Psoas muscle (tissue), 8 donors: ENCODE data around the gene SLC39A11. TPM values are rescaled to one million over a fixed set of nuclear protein-coding genes. Genes with fewer than 3 reads are reported as not detected.

Experiments used
- ATAC-seq, 4 donors: fragments of 200-7000 bp; cut with Tn5 transposase; one replicate each; pipeline ENCODE4 v1.9.1; 2020; ENCODE audit warnings: moderate library complexity in 3 of 4, mild to moderate bottlenecking in 2 of 4
- DNase-seq, 2 donors: peaks; one replicate each; pipeline ENCODE4 v3.0.0-alpha.2; 2020
- H3K27ac ChIP-seq: fragments of 200-600 bp; one replicate; pipeline ENCODE4 v1.8.0; 2022
- H3K27me3 ChIP-seq, 3 donors: fragments of 200-600 bp in 1 of 3; one replicate each; pipeline versions ENCODE4 v1.6.1 to v1.8.0; 2013 to 2022; ENCODE audit warnings: low read length in 2 of 3, mild to moderate bottlenecking in 2 of 3, moderate library complexity in 1 of 3; ENCODE audit not compliant: insufficient read depth in 3 of 3
- H3K36me3 ChIP-seq, 2 donors: fragments of 200-600 bp in 1 of 2; one replicate each; pipeline versions ENCODE4 v1.6.1 to v1.8.0; 2013 to 2022; ENCODE audit warnings: low read depth in 1 of 2, mild to moderate bottlenecking in 1 of 2, moderate library complexity in 1 of 2; ENCODE audit not compliant: insufficient read depth in 1 of 2
- H3K4me1 ChIP-seq: fragments of 200-600 bp; one replicate; pipeline ENCODE4 v1.8.0; 2022
- H3K4me3 ChIP-seq: fragments of 200-600 bp; one replicate; pipeline ENCODE4 v1.8.0; 2022; ENCODE audit warnings: mild to moderate bottlenecking
- H3K9me3 ChIP-seq: fragments of 200-600 bp; one replicate; pipeline ENCODE4 v1.8.0; 2022
- WGBS, 3 donors: extraction: QIAGEN DNeasy Blood & Tissue Kit; methylation state at CpG; one replicate each; pipeline versions ENCODE4 v1.1.6 to v1.1.7; 2013; 5-methylcytosine and 5-hydroxymethylcytosine counted together
- intact Hi-C, 2 donors: fragments of 100-400 bp; cut with DNase I; formaldehyde crosslinking; loops; one replicate each; pipeline versions ENCODE4 v1.11.0 to v1.14.2; 2022
- polyA plus RNA-seq, 3 donors: library from polyadenylated mRNA; stranded (reverse); fragments of 200-250 nt; gene quantifications; one replicate each; pipeline ENCODE4 v1.2.3, GENCODE V29; 2013
- total RNA-seq, 4 donors: library from RNA; stranded (reverse); fragmentation: NEBNext Ultra II Directional in 2 of 4; extraction: Animal tissue kit (Norgen Biotek cat#: 25700) in 2 of 4; gene quantifications; one replicate each; pipeline versions ENCODE4 v1.2.1 to v1.2.4, GENCODE V29; 2021 to 2023
- TF ChIP-seq, protein P1 (sequence below): fragments of 200-600 bp; IDR thresholded peaks from one replicate; pipeline ENCODE4 v1.8.0; 2022; ENCODE audit warnings: antibody characterized with exemption
- donor health status: healthy with polysubstance abuse.
- donor health status: DM: no; HTN: no; CAD: no; lungs with moderate emphysema.
- donor health status: Bipolar disorder and iron deficiency.
- donor health status: healthy.
- donor health status: DM: yes; HTN: yes; CAD: no.
- donor health status: DM: no; HTN: no; CAD: no.
- donor health status: DM: no; HTN: no; CAD: no.
- donor health status: DM: yes; HTN: yes; CAD: no.

The SLC39A11 gene
- total and polyA plus RNA-seq, 7 donors: 1.6 to 9.7 (median 7.9) TPM

DNA sequence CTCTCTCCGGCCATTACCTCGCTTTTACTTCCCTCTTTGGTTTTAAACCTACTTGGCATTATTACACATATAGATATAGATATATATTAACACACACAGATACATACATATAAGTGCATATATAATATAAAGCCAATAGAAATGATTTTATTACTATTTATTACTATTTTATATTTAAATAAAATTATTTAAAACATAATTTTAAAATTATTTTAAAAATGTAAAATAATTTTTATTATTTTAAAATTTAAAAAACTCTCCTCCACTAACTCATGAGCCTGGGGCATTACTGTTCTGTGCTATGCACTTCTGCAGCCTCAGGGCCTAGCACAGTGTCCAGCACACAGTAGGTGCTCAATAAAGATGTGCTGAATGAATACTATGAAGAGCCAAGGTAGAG, 200.9 kb downstream of the SLC39A11 start:
- no peaks in the 10 kb centered on the region for H3K36me3 ChIP-seq
- no peak overlapping the region for H3K27ac ChIP-seq
- TF ChIP-seq, protein P1, sequence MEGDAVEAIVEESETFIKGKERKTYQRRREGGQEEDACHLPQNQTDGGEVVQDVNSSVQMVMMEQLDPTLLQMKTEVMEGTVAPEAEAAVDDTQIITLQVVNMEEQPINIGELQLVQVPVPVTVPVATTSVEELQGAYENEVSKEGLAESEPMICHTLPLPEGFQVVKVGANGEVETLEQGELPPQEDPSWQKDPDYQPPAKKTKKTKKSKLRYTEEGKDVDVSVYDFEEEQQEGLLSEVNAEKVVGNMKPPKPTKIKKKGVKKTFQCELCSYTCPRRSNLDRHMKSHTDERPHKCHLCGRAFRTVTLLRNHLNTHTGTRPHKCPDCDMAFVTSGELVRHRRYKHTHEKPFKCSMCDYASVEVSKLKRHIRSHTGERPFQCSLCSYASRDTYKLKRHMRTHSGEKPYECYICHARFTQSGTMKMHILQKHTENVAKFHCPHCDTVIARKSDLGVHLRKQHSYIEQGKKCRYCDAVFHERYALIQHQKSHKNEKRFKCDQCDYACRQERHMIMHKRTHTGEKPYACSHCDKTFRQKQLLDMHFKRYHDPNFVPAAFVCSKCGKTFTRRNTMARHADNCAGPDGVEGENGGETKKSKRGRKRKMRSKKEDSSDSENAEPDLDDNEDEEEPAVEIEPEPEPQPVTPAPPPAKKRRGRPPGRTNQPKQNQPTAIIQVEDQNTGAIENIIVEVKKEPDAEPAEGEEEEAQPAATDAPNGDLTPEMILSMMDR: no peak
- no peaks in the 10 kb centered on the region for H3K4me1 ChIP-seq
- intact Hi-C loops: loop anchor here in 1 of 2 donors (5.0 kb wide), 1 partner anchor 49 kb away; no protein-coding TSS in a partner anchor
- no peaks in the 10 kb centered on the region for H3K27me3 ChIP-seq
- no peak for ATAC-seq
- no peak for DNase-seq
- H3K4me3 ChIP-seq: no peak overlapping the region
- 93 to 98% (median 97%) methylated on average over 2 of the region's 2 CpGs for WGBS, 3 donors
- H3K9me3 ChIP-seq: no peaks in the 10 kb centered on the region

DNA sequence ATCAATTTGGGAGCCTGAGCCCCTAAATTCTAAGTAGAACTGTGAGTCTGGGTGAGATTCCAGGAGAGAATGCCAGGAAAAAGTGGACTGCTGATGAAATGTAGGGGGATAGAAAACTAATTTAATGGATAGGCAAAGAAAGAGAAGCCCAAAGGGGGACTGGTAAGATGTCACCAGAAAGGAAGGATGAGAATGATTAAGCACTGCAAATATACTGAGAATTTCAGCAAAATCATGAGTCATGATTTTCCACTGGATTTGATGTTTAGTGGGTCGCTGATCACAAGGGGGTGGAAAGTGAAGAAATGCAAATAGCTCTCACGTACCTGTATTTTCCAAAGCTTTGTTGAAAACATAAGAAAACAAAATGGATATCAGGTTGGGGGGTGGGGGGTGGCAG, 201.8 kb downstream of the SLC39A11 start:
- no peak overlapping the region for H3K27ac ChIP-seq
- TF ChIP-seq, protein P1: no peak
- H3K9me3 ChIP-seq: no peaks in the 10 kb centered on the region
- no peak overlapping the region for H3K4me3 ChIP-seq
- H3K4me1 ChIP-seq: no peaks in the 10 kb centered on the region
- ATAC-seq (no peak), DNase-seq (no peak)
- 81 to 92% (median 91%) methylated on average over 2 of the region's 2 CpGs for WGBS, 3 donors
- no peaks in the 10 kb centered on the region for H3K27me3 ChIP-seq
- no peaks in the 10 kb centered on the region for H3K36me3 ChIP-seq
- intact Hi-C loops: loop anchor here in 1 of 2 donors (5.0 kb wide), 1 partner anchor 48 kb away; no protein-coding TSS in a partner anchor

DNA sequence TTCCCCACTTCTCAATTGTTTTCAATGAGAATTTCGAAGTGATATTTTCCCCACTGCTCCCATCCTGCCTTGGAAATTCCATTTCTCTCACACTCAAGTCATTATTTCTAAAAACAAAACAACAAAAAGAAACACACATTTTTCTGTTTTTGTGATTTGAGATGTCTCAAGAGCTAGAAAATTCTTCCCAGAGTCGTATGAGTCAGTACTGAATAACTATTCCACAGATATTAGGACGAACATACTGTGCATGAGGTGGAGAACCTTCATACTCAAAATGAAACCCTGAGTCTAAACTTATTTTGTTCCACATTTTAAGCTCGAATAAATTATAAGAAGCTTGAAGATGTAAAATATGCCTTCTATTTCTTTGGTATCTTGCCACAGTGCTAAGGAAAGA, 204.6 kb downstream of the SLC39A11 start:
- Histone ChIP-seq H3K36me3 (no peaks in the 10 kb centered on the region), H3K4me1 (no peaks in the 10 kb centered on the region), H3K4me3 (no peak overlapping the region), H3K27ac (no peak overlapping the region), H3K9me3 (no peaks in the 10 kb centered on the region), H3K27me3 (no peaks in the 10 kb centered on the region)
- ATAC-seq (no peak), DNase-seq (no peak)
- intact Hi-C loops: no loop called here
- TF ChIP-seq, protein P1: no peak
- WGBS, 3 donors: 66 to 90% (median 73%) methylated on average over 4 of the region's 4 CpGs

DNA sequence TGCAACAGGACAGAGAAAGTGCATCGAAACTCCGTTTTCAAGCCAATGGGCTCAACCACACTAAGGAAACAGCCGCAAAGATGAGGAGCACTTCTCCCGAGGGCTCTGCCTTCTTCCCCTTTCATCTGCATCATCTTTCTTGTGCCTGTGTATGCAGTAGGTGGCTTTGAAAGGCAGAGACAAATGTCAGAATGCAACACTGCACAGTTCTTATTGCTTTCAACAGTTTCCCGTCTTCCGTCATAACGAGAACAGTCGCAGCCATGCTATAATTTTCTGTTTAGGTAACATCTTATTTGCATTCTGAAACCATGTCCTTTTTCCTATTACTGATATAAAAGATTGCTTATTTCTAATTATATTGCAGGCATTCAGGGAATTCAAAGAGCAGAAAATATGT, 205.2 kb downstream of the SLC39A11 start:
- DNase-seq: no peak
- no peak overlapping the region for H3K4me3 ChIP-seq
- WGBS, 3 donors: 72 to 89% (median 73%) methylated on average over 8 of the region's 8 CpGs
- intact Hi-C loops: no loop called here
- H3K9me3 ChIP-seq: no peaks in the 10 kb centered on the region
- H3K27me3 ChIP-seq: no peaks in the 10 kb centered on the region
- no peaks in the 10 kb centered on the region for H3K4me1 ChIP-seq
- no peak for ATAC-seq
- H3K27ac ChIP-seq: no peak overlapping the region
- no peaks in the 10 kb centered on the region for H3K36me3 ChIP-seq
- TF ChIP-seq, protein P1: no peak

DNA sequence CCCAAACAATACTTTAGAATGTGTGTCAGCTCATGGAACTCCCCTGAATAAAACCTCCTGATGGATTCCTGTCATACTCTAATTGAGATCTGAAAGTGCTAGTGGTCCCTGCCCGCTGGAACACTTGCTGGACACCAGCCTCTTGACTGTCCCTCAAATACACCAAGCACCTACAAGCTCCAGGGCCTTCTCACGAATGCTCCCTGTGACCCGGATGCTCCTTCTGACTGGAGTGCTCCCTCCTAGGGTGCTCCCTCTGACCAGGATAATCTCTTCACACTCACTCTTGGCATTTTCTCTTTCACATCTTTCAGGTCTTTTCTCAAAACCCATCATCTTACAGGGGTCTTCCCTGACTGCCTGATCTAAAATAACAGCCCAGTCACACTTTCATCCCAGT, 205.9 kb downstream of the SLC39A11 start:
- H3K4me3 ChIP-seq: no peak overlapping the region
- no peaks in the 10 kb centered on the region for H3K4me1 ChIP-seq
- H3K27me3 ChIP-seq: no peaks in the 10 kb centered on the region
- H3K36me3 ChIP-seq: no peaks in the 10 kb centered on the region
- WGBS, 3 donors: 91 to 96% (median 95%) methylated on average over 3 of the region's 3 CpGs
- TF ChIP-seq, protein P1: no peak
- H3K27ac ChIP-seq: no peak overlapping the region
- DNase-seq (no peak), ATAC-seq (no peak)
- H3K9me3 ChIP-seq: no peaks in the 10 kb centered on the region
- intact Hi-C loops: no loop called here
